ENCODE data around the gene FOXN3.

- TF ChIP-seq CTCF (IDR thresholded peaks at IDR 0.05; ENCODE audit: insufficient read depth, low read depth, low read length) (no peak), EZH2 (IDR thresholded peaks at IDR 0.05; ENCODE audit: insufficient read depth, low read length) (no peak)
Measured at GRCh38 chr14:89406361-89406760, 10.7 kb downstream of the FOXN3 start.

All from astrocyte (in vitro differentiated cells and primary cell).